RWPE1 (cell line): Measurements from ENCODE around the gene ERF.

ENCODE experiments used
- CTCF ChIA-PET: fragments of 350-600 bp; sonication (Branson Sonifier 250); formaldehyde crosslinking; extraction: SDS; loops from one replicate; lab custom pipeline; 2021; lab: Yijun Ruan, JAX
- POLR2A ChIA-PET: fragments of 400-600 bp; formaldehyde crosslinking; extraction: SDS; loops from one replicate; lab custom pipeline; 2020; ENCODE audit warnings: antibody characterized with exemption; ENCODE audit not compliant: low non-redundant PET; lab: Yijun Ruan, JAX
- DNase-seq: peaks from one replicate; pipeline ENCODE4 v3.0.0; 2012; ENCODE audit warnings: low spot score
- H3K27ac ChIP-seq: fragments of 450-650 bp; 2 replicates; pipeline ENCODE4 v1.5.1; 2017
- CTCF ChIP-seq: fragments of 450-650 bp; conservative IDR thresholded peaks from 2 replicates; pipeline ENCODE4 v1.5.1; 2017; ENCODE audit warnings: low read depth, mild to moderate bottlenecking

The ERF gene

GRCh38 chr19:42281827-42282762 is 27.2 kb upstream of the ERF start:
- peak overlapping the region; percentile 100 for H3K27ac ChIP-seq
- CTCF ChIA-PET = interaction anchor here (0.5 to 1.4 kb wide), 2 partner anchors 36 to 1293 kb away, joined by 3 to 7 read pairs; no protein-coding TSS in a partner anchor
- no peak for TF ChIP-seq CTCF
- POLR2A ChIA-PET = interaction anchor here (0.6 kb wide), 1 partner anchor 751 kb away, joined by 3 read pairs; no protein-coding TSS in a partner anchor
- peak; percentile 56 for DNase-seq

- peak overlapping the region; percentile 100 for H3K27ac ChIP-seq
- DNase-seq = no peak
- no peak for TF ChIP-seq CTCF
- CTCF ChIA-PET = interaction anchor here (0.5 to 1.4 kb wide), 2 partner anchors 35 to 1293 kb away, joined by 3 to 7 read pairs; no protein-coding TSS in a partner anchor
- POLR2A ChIA-PET = interaction anchor here (0.6 to 2.2 kb wide), 2 partner anchors 35 to 751 kb away, joined by 3 to 5 read pairs; no protein-coding TSS in a partner anchor
These were observed 26.4 kb upstream of the ERF start for GRCh38 chr19:42281146-42281826.

- ChIA-PET POLR2A (interaction anchor here (2.2 kb wide), 1 partner anchor 34 kb away, joined by 5 read pairs; no protein-coding TSS in a partner anchor), CTCF (interaction anchor here (1.2 to 1.8 kb wide), 3 partner anchors 10 to 65 kb away, joined by 3 to 7 read pairs (median 6); no protein-coding TSS in a partner anchor)
- peak overlapping the region; percentile 100 for H3K27ac ChIP-seq
- peak; percentile 59 for DNase-seq
- TF ChIP-seq CTCF = no peak
These were observed 25.9 kb upstream of the ERF start for GRCh38 chr19:42280815-42281145.

- peak; percentile 88 for TF ChIP-seq CTCF
- CTCF ChIA-PET = interaction anchor here (0.7 to 2.7 kb wide), 14 partner anchors 10 to 64 kb away, joined by 3 to 15 read pairs (median 5); no protein-coding TSS in a partner anchor
- peak; percentile 93 for DNase-seq
- POLR2A ChIA-PET = interaction anchor here (0.6 to 2.2 kb wide), 2 partner anchors 34 to 59 kb away, joined by 4 to 5 read pairs; no protein-coding TSS in a partner anchor
- H3K27ac ChIP-seq = peak overlapping the region; percentile 100
These were observed 25.2 kb upstream of the ERF start for GRCh38 chr19:42279902-42280814.

- no peak for DNase-seq
- CTCF ChIA-PET = interaction anchor here (0.6 to 2.7 kb wide), 14 partner anchors 9 to 63 kb away, joined by 3 to 15 read pairs (median 4); no protein-coding TSS in a partner anchor
These were observed 24.4 kb upstream of the ERF start for GRCh38 chr19:42279155-42279901.

More at GRCh38 chr19:42279155-42279901, 24.4 kb upstream of the ERF start:
- H3K27ac ChIP-seq = peak overlapping the region; percentile 100
- no peak for TF ChIP-seq CTCF
- POLR2A ChIA-PET = interaction anchor here (0.6 to 2.2 kb wide), 4 partner anchors 23 to 58 kb away, joined by 3 to 5 read pairs (median 4); partner anchors contain the start of gene PAFAH1B3
